Endothelial cell of umbilical vein (primary cell): ENCODE measurements around the gene FAM9B. TPM values are rescaled to one million over a fixed set of nuclear protein-coding genes. Genes with fewer than 3 reads are reported as not detected.

Source experiments
- BruUV-seq: library from RNA; stranded (reverse); fragments of 400-500 nt; replicated peaks from 2 replicates; lab custom pipeline; 2021; lab: Mats Ljungman, UMichigan
- CTCF ChIA-PET: fragments of 300-600, 350-600 bp; sonication (Branson Sonifier 250); formaldehyde crosslinking; loops from one replicate; lab custom pipeline; 2021; ENCODE audit warnings: antibody characterized with exemption, inconsistent platforms; lab: Charles Lee
- POLR2A ChIA-PET: fragments of 300-600, 350-600 bp; sonication (Branson Sonifier 250); formaldehyde crosslinking; loops from one replicate; lab custom pipeline; 2021; ENCODE audit warnings: antibody characterized with exemption, inconsistent platforms; lab: Charles Lee
- DNase-seq: peaks from one replicate; pipeline ENCODE4 v3.0.0-alpha.2; 2011; ENCODE audit warnings: low read depth, low spot score
- FAIRE-seq: peaks from 2 replicates; lab custom pipeline; 2011; peaks lifted over from hg19 to GRCh38; lab: Jason Lieb, UNC
- H2AFZ ChIP-seq: 2 replicates; pipeline ENCODE4 v1.6.0; 2012; ENCODE audit warnings: low read depth, low read length, control low read depth, inconsistent platforms
- H3K27ac ChIP-seq: 2 replicates; pipeline ENCODE4 v1.5.1; 2011; ENCODE audit warnings: low read depth, mild to moderate bottlenecking, control low read depth, low read length, moderate library complexity; ENCODE audit not compliant: insufficient read depth
- H3K27me3 ChIP-seq, 2 experiments: 2 replicates each; pipeline versions ENCODE4 v1.6.0 to v1.6.1; 2011; ENCODE audit warnings: low read length in 2 of 2, mixed read lengths in 1 of 2; ENCODE audit not compliant: control insufficient read depth in 2 of 2, insufficient read depth in 2 of 2
- H3K36me3 ChIP-seq, 2 experiments: 2 replicates in 1 of 2; 3 replicates in 1 of 2; pipeline ENCODE4 v1.5.1; 2011; ENCODE audit warnings: low read length in 2 of 2, mild to moderate bottlenecking in 1 of 2, moderate library complexity in 1 of 2; ENCODE audit not compliant: control insufficient read depth in 2 of 2, insufficient read depth in 2 of 2; ENCODE audit errors: extremely low read depth in 1 of 2
- H3K4me1 ChIP-seq: 3 replicates; pipeline ENCODE4 v1.5.1; 2011; ENCODE audit warnings: mild to moderate bottlenecking, low read length; ENCODE audit not compliant: control insufficient read depth, insufficient read depth; ENCODE audit errors: extremely low read depth
- H3K4me2 ChIP-seq: 2 replicates; pipeline ENCODE4 v1.6.1; 2011; ENCODE audit warnings: low read length, control low read depth, mixed read lengths; ENCODE audit not compliant: insufficient read depth
- H3K4me3 ChIP-seq, 3 experiments: fragments of 200-600 bp in 1 of 3; sonication (generic), shearing (Covaris generic) in 1 of 3; replicated peaks in 1 of 3; 2 replicates each; pipeline ENCODE4 v1.5.1; 2011 to 2016; ENCODE audit warnings: control low read depth in 3 of 3, low read length in 3 of 3, mild to moderate bottlenecking in 2 of 3, inconsistent platforms in 1 of 3, low read depth in 1 of 3, moderate library complexity in 1 of 3; ENCODE audit not compliant: insufficient read depth in 1 of 3
- H3K79me2 ChIP-seq: 2 replicates; pipeline ENCODE4 v1.6.0; 2012; ENCODE audit warnings: low read length, inconsistent platforms; ENCODE audit not compliant: control insufficient read depth, insufficient read depth
- H3K9ac ChIP-seq: replicated peaks from 2 replicates; pipeline ENCODE3; 2011; ENCODE audit warnings: low read length, control low read depth; ENCODE audit not compliant: insufficient read depth; ENCODE audit errors: extremely low read depth
- H3K9me1 ChIP-seq: replicated peaks from 3 replicates; pipeline ENCODE4 v1.6.0; 2011; ENCODE audit warnings: mild to moderate bottlenecking, low read length; ENCODE audit not compliant: control insufficient read depth, insufficient read depth; ENCODE audit errors: extremely low read depth
- H3K9me3 ChIP-seq: replicated peaks from 2 replicates; pipeline ENCODE4 v1.5.1; 2012; ENCODE audit warnings: low read length, inconsistent platforms; ENCODE audit not compliant: control insufficient read depth, insufficient read depth
- H4K20me1 ChIP-seq: replicated peaks from 2 replicates; pipeline ENCODE3; 2011; ENCODE audit warnings: mild to moderate bottlenecking, low read length; ENCODE audit not compliant: control insufficient read depth, insufficient read depth; ENCODE audit errors: extremely low read depth
- CTCF ChIP-seq, 2 donors: IDR thresholded peaks; 1 replicate in 1 of 2; 2 replicates in 1 of 2; pipeline ENCODE4 v1.5.1; 2011; ENCODE audit warnings: low read length in 2 of 2, mild to moderate bottlenecking in 2 of 2, moderate library complexity in 2 of 2, control low read depth in 1 of 2, inconsistent platforms in 1 of 2, low read depth in 1 of 2; ENCODE audit not compliant: insufficient read depth in 1 of 2; ENCODE audit errors: extremely low read depth in 1 of 2
- EZH2 ChIP-seq: IDR thresholded peaks from 2 replicates; pipeline ENCODE4 v1.6.1; 2012; ENCODE audit warnings: borderline replicate concordance, low read depth, mild to moderate bottlenecking, moderate library complexity, low read length, inconsistent platforms; ENCODE audit not compliant: severe bottlenecking
- FOS ChIP-seq: IDR thresholded peaks from 2 replicates; pipeline ENCODE4 v1.6.1; 2011; ENCODE audit warnings: mild to moderate bottlenecking, low read length, moderate library complexity, borderline replicate concordance; ENCODE audit not compliant: insufficient read depth
- GATA2 ChIP-seq: IDR thresholded peaks from 2 replicates; pipeline ENCODE4 v1.7.0; 2011; ENCODE audit warnings: low read depth, mild to moderate bottlenecking, moderate library complexity, mixed read lengths, low read length; ENCODE audit not compliant: insufficient read length, insufficient read depth
- JUN ChIP-seq: IDR thresholded peaks from 2 replicates; pipeline ENCODE4 v1.6.1; 2011; ENCODE audit warnings: borderline replicate concordance, low read depth; ENCODE audit not compliant: insufficient read length, insufficient read depth
- MAX ChIP-seq: IDR thresholded peaks from 2 replicates; pipeline ENCODE4 v1.6.1; 2011; ENCODE audit not compliant: insufficient read depth, insufficient read length
- MYC ChIP-seq: IDR thresholded peaks from one replicate; pipeline ENCODE4 v1.6.1; 2011; ENCODE audit warnings: mild to moderate bottlenecking, low read depth, low read length
- POLR2A ChIP-seq: IDR thresholded peaks from 2 replicates; pipeline ENCODE4 v1.6.1; 2012; ENCODE audit warnings: low read depth, mild to moderate bottlenecking, control low read depth, low read length
- POLR2AphosphoS5 ChIP-seq: IDR thresholded peaks from 2 replicates; pipeline ENCODE4 v1.6.1; 2012; ENCODE audit warnings: low read depth, mild to moderate bottlenecking, control low read depth, low read length, moderate library complexity; ENCODE audit not compliant: insufficient read depth
- dilution Hi-C: fragments of 300-500 bp; cut with MboI; formaldehyde crosslinking; loops from one replicate; pipeline ENCODE4 v1.15.0; 2019; ENCODE audit warnings: low sequenced_read_pairs; ENCODE audit not compliant: extremely low pct_ligation_motif_present
- intact Hi-C: fragments of 100-400 bp; cut with micrococcal nuclease; formaldehyde crosslinking; loops from one replicate; pipeline ENCODE4 v1.10.0; 2022
- polyA plus RNA-seq, 4 experiments: library from polyadenylated mRNA; depleted of rRNA in 3 of 4; stranded (reverse) in 3 of 4; unstranded in 1 of 4; fragments of >200 nt; gene quantifications; 2 replicates each; pipeline versions ENCODE4 v1.2.1 to v1.2.3, GENCODE V29; 2011 to 2012; ENCODE audit warnings: missing spikeins in 1 of 4
- total RNA-seq: library from RNA; stranded (reverse); gene quantifications from 2 replicates; pipeline ENCODE4 v1.2.3, GENCODE V29; 2021

Gene FAM9B
- total and polyA plus RNA-seq, 2 donors (not counting 3 experiments of a cell fraction or from before 2014, with no cell fraction given) = not detected

- CTCF ChIA-PET = no interaction called here
- Histone ChIP-seq H3K27ac (no peak overlapping the region), H3K4me3 (no peak overlapping the region), H3K36me3 (no peaks in the 10 kb centered on the region), H3K9me3 (no peaks in the 10 kb centered on the region), H2AFZ (no peak overlapping the region), H3K4me2 (no peak overlapping the region), H3K79me2 (no peaks in the 10 kb centered on the region), H3K9me1 (no peaks in the 10 kb centered on the region), H3K27me3 (no peaks in the 10 kb centered on the region), H3K4me1 (peaks cover 3% of the 10 kb centered on the region), H4K20me1 (no peaks in the 10 kb centered on the region), H3K9ac (no peak overlapping the region)
- no peak for TF ChIP-seq GATA2
- TF ChIP-seq JUN = no peak
- TF ChIP-seq FOS = no peak
- TF ChIP-seq CTCF (IDR thresholded peaks at IDR 0.05; ENCODE audit: extremely low read depth in 1 of 2, insufficient read depth in 1 of 2, low read depth in 1 of 2, low read length in 2 of 2) = no peak
- no peak for TF ChIP-seq EZH2
- no peak for TF ChIP-seq POLR2AphosphoS5
- no peak for TF ChIP-seq POLR2A
- no peak for TF ChIP-seq MYC
- TF ChIP-seq MAX = no peak
- DNase-seq (no peak), FAIRE-seq (no peak)
- dilution Hi-C loops (no loop called here), intact Hi-C loops (no loop called here)
- no TSS peak for BruUV-seq
- POLR2A ChIA-PET = no interaction called here
Observed at GRCh38 chrX:9074326-9074725, 40.4 kb upstream of the FAM9B start.
